Gastrocnemius medialis (tissue), 4 donors: ENCODE measurements around the gene LTK. TPM values are rescaled to one million over a fixed set of nuclear protein-coding genes. Genes with fewer than 3 reads are reported as not detected.
A peak's percentile ranks its signal among the peaks of the same experiment; 100 is the strongest.

ENCODE experiments used
- ATAC-seq, 2 donors: fragments of 150-250 bp; one replicate each; pipeline ENCODE4 v1.9.1; 2016
- DNase-seq, 2 donors: peaks; one replicate each; pipeline ENCODE4 v3.0.0-alpha.2; 2019
- H3K27ac ChIP-seq, 4 donors: fragments of 200-600 bp; sonication (generic); 1 replicate in 1 of 4; 2 replicates in 3 of 4; pipeline ENCODE4 v1.5.1; 2016 to 2018; ENCODE audit warnings: mild to moderate bottlenecking in 2 of 4, moderate library complexity in 1 of 4
- H3K27me3 ChIP-seq, 3 donors: fragments of 200-600 bp; sonication (generic) in 2 of 3; 1 replicate in 1 of 3; 2 replicates in 2 of 3; pipeline versions ENCODE4 v1.5.1 to v1.6.0; 2016 to 2019; ENCODE audit warnings: mild to moderate bottlenecking in 1 of 3, moderate library complexity in 1 of 3
- H3K36me3 ChIP-seq, 2 donors: fragments of 200-600 bp; sonication (generic) in 1 of 2; one replicate each; pipeline ENCODE4 v1.5.1; 2017 to 2018
- H3K4me1 ChIP-seq, 2 donors: fragments of 200-600 bp; sonication (generic) in 1 of 2; one replicate each; pipeline ENCODE4 v1.5.1; 2016 to 2017; ENCODE audit warnings: mild to moderate bottlenecking in 2 of 2
- H3K4me3 ChIP-seq, 4 donors: fragments of 200-600 bp; sonication (generic) in 3 of 4; 1 replicate in 1 of 4; 2 replicates in 3 of 4; pipeline ENCODE4 v1.5.1; 2016 to 2019; ENCODE audit warnings: mild to moderate bottlenecking in 2 of 4
- H3K9me3 ChIP-seq, 3 donors: fragments of 200-600 bp; sonication (generic) in 2 of 3; 1 replicate in 1 of 3; 2 replicates in 2 of 3; pipeline ENCODE4 v1.5.1; 2016 to 2019
- CTCF ChIP-seq, 5 experiments: fragments of 450-650 bp in 3 of 5; fragments of 200-600 bp in 2 of 5; sonication (generic) in 2 of 5; IDR thresholded peaks in 4 of 5; conservative IDR thresholded peaks in 1 of 5; 1 replicate in 4 of 5; 2 replicates in 1 of 5; pipeline ENCODE4 v1.5.1; 2016 to 2019; ENCODE audit warnings: antibody characterized with exemption in 5 of 5, mild to moderate bottlenecking in 3 of 5, moderate library complexity in 3 of 5
- POLR2A ChIP-seq, 2 donors: fragments of 450-650 bp; IDR thresholded peaks; one replicate each; pipeline ENCODE4 v1.6.1; 2017; ENCODE audit warnings: antibody characterized with exemption in 2 of 2, mild to moderate bottlenecking in 2 of 2, moderate library complexity in 2 of 2
- in situ Hi-C, 4 donors: fragments of 200-750 bp; cut with MboI; loops; one replicate each; pipeline versions ENCODE4 v1.15.0 to v1.8.0; 2017; ENCODE audit warnings: low sequenced_read_pairs in 4 of 4
- intact Hi-C: fragments of 100-400 bp; cut with DNase I; formaldehyde crosslinking; loops from one replicate; pipeline ENCODE4 v1.15.1; 2023; ENCODE audit warnings: low total_unique reads
- total RNA-seq, 4 donors: library from RNA; depleted of rRNA; stranded (reverse); fragments of >200 nt; gene quantifications; one replicate each; pipeline versions ENCODE4 v1.1.0 to v1.2.3, GENCODE V29; 2016

Gene LTK
- total RNA-seq, 4 donors from 2014 or later, result 0.34 to 0.68 TPM; not detected in 2

DNA sequence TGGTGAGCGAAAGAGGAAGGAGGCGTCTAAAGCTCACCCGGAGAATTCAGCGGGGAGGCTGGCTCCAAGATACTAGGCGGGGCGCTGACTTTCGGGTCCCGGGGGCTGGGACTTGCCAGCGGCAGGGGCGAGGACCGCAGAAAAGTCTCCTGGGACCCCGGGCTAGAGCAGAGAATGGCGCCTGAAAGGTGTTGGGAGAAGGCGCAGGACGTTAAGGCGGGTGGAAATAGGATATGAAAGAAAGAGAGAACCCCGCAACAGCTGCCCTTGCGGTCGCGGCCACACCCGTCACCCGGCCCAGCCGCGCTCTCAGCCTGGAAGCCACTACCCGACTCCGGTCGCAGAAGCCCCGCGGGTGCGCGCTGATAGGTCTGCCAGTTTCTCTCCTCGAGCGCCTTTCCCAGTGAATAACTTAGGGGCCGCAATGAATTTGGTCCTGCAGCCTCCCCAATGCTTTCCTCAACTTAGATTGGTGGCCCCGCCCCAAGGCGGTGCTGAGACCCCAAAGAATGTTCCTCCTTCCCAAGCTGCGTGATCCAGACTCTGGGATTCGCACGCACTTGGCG, 604 bp downstream of the LTK start:
- Histone ChIP-seq H3K27ac (no peak overlapping the region), H3K36me3 (peaks cover 0 to 9% of the 10 kb centered on the region in 2 donors), H3K4me3 (peak overlapping the region; percentile 36 to 53 (median 45)), H3K27me3 (peaks cover 31 to 34% (median 32%) of the 10 kb centered on the region in 3 donors), H3K4me1 (peaks cover 20 to 27% of the 10 kb centered on the region in 2 donors), H3K9me3 (no peaks in the 10 kb centered on the region)
- peak; percentile 55 to 58 for ATAC-seq
- in situ Hi-C loops (no loop called here), intact Hi-C loops (no loop called here)
- TF ChIP-seq CTCF (IDR thresholded peaks at IDR 0.05 in 4 of 5, conservative IDR thresholded peaks at IDR 0.05 in 1 of 5) (no peak), POLR2A (IDR thresholded peaks at IDR 0.05) (no peak)
- DNase-seq, result no peak

DNA sequence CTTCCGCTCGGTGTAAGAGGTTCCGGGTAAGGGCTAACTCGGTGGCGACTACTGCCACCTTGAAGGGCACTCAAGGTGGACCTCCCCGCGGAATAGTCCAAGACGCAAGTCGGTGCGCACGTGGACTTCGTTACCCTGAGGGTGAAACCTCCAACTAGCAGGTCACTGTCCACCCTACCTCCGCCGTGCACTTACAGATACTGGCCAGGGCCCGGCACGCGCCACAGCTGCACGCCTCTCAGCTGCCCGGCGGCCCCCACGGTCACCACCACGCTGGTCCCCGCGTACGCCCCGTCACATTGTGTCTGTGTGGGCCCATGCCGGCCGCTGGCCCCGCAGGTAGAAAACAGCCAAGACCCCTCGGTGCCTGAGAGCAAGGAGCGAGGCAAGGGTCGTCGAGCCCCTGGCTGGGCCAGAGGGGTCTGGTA, 1.1 kb downstream of the LTK start:
- peak overlapping the region; percentile 36 to 53 (median 45) for H3K4me3 ChIP-seq
- peak in 1 of 2 donors; percentile 30 for ATAC-seq
- no peaks in the 10 kb centered on the region for H3K9me3 ChIP-seq
- peaks cover 20 to 27% of the 10 kb centered on the region in 2 donors for H3K4me1 ChIP-seq
- TF ChIP-seq POLR2A (IDR thresholded peaks at IDR 0.05), result no peak
- no peak for TF ChIP-seq CTCF (IDR thresholded peaks at IDR 0.05 in 4 of 5, conservative IDR thresholded peaks at IDR 0.05 in 1 of 5)
- H3K27ac ChIP-seq, result no peak overlapping the region
- peaks cover 0 to 4% of the 10 kb centered on the region in 2 donors for H3K36me3 ChIP-seq
- peaks cover 31 to 34% (median 32%) of the 10 kb centered on the region in 3 donors for H3K27me3 ChIP-seq
- DNase-seq, result no peak
- in situ Hi-C loops, result no loop called here
- intact Hi-C loops, result no loop called here

GRCh38 chr15:41511899-41512369, 1.7 kb downstream of the LTK start:
- no peak overlapping the region for H3K27ac ChIP-seq
- peaks cover 31 to 34% (median 32%) of the 10 kb centered on the region in 3 donors for H3K27me3 ChIP-seq
- peak overlapping the region in 3 of 4 donors; percentile 43 to 53 (median 47) for H3K4me3 ChIP-seq
- TF ChIP-seq POLR2A (IDR thresholded peaks at IDR 0.05) (no peak), CTCF (IDR thresholded peaks at IDR 0.05 in 4 of 5, conservative IDR thresholded peaks at IDR 0.05 in 1 of 5) (no peak)
- DNase-seq (no peak), ATAC-seq (no peak)
- in situ Hi-C loops, result no loop called here
- no peaks in the 10 kb centered on the region for H3K36me3 ChIP-seq
- H3K4me1 ChIP-seq, result peaks cover 20 to 27% of the 10 kb centered on the region in 2 donors
- intact Hi-C loops, result no loop called here
- H3K9me3 ChIP-seq, result no peaks in the 10 kb centered on the region

DNA sequence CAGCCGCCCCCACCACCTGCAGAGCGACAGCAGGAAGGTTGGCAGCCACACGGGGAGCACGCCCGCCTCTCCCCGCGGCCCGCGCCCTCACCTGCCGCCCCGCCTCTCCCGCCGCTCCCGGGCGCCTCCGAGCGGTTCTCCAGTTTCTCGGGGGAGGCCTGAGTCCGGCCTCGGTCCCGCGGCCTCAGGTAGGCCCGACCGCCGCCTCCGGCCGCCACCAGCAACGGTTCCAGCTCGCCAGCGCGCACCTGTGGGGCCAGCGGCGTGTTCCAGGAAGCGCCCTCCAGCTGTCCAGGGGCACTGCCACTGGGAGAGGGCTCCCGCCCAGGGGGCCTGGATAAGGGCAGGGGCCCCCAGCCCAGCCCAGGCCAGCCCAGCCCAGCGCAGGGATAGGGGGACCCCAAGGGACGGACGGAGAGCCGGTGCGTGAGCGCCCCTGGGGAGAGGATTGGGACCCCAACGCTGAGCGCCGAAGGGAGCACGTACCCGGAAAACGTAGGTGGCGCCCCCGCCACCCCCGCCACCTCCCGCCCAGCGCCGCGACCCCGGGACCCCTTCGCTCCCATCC, 2.2 kb downstream of the LTK start:
- TF ChIP-seq CTCF (IDR thresholded peaks at IDR 0.05 in 4 of 5, conservative IDR thresholded peaks at IDR 0.05 in 1 of 5), result no peak
- no peak for TF ChIP-seq POLR2A (IDR thresholded peaks at IDR 0.05)
- DNase-seq, result no peak
- peaks cover 20 to 27% of the 10 kb centered on the region in 2 donors for H3K4me1 ChIP-seq
- no peak for ATAC-seq
- no peak overlapping the region for H3K27ac ChIP-seq
- no peak overlapping the region for H3K4me3 ChIP-seq
- no peaks in the 10 kb centered on the region for H3K36me3 ChIP-seq
- intact Hi-C loops, result no loop called here
- in situ Hi-C loops, result no loop called here
- H3K9me3 ChIP-seq, result no peaks in the 10 kb centered on the region
- peaks cover 31 to 34% (median 32%) of the 10 kb centered on the region in 3 donors for H3K27me3 ChIP-seq
